Smooth muscle cell (in vitro differentiated cells): ENCODE results near the gene CALML3. TPM values are rescaled to one million over a fixed set of nuclear protein-coding genes. Genes with fewer than 3 reads are reported as not detected.

Experiments
- DNase-seq: peaks from one replicate; lab custom pipeline; 2025; ENCODE audit not compliant: unreplicated experiment; lab: John Stamatoyannopoulos, UW
- H2AFZ ChIP-seq: fragments of 200-600 bp; sonication (generic); 2 replicates; pipeline ENCODE4 v1.6.0; 2016; ENCODE audit warnings: antibody characterized with exemption, low read depth, mild to moderate bottlenecking
- H3F3A ChIP-seq: fragments of 200-600 bp; sonication (generic); 2 replicates; pipeline ENCODE4 v1.6.0; 2017; ENCODE audit warnings: antibody characterized with exemption, low read depth
- H3K27ac ChIP-seq: fragments of 200-600 bp; sonication (generic); 2 replicates; pipeline ENCODE4 v1.5.1; 2016; ENCODE audit warnings: low read depth, mild to moderate bottlenecking
- H3K27me3 ChIP-seq: fragments of 200-600 bp; sonication (generic); 2 replicates; pipeline ENCODE4 v1.6.1; 2016; ENCODE audit warnings: low read depth, mild to moderate bottlenecking
- H3K36me3 ChIP-seq: fragments of 200-600 bp; sonication (generic); 2 replicates; pipeline ENCODE4 v1.5.1; 2016; ENCODE audit warnings: low read depth
- H3K4me1 ChIP-seq: fragments of 200-600 bp; sonication (generic); 2 replicates; pipeline ENCODE4 v1.5.1; 2016; ENCODE audit warnings: low read depth
- H3K4me2 ChIP-seq: fragments of 200-600 bp; sonication (generic); 2 replicates; pipeline ENCODE4 v1.6.0; 2016; ENCODE audit warnings: mild to moderate bottlenecking
- H3K4me3 ChIP-seq: fragments of 200-600 bp; sonication (generic); 2 replicates; pipeline ENCODE4 v1.5.1; 2016; ENCODE audit warnings: mild to moderate bottlenecking
- H3K79me2 ChIP-seq: fragments of 200-600 bp; sonication (generic); 2 replicates; pipeline ENCODE4 v1.6.0; 2016; ENCODE audit warnings: low read depth, mild to moderate bottlenecking
- H3K9ac ChIP-seq: fragments of 200-600 bp; sonication (generic); 2 replicates; pipeline ENCODE4 v1.6.0; 2016; ENCODE audit warnings: low read depth
- H3K9me3 ChIP-seq: fragments of 200-600 bp; sonication (generic); replicated peaks from 2 replicates; pipeline ENCODE4 v1.5.1; 2016; ENCODE audit warnings: low read depth
- H4K20me1 ChIP-seq: fragments of 200-600 bp; sonication (generic); 2 replicates; pipeline ENCODE4 v1.6.0; 2016; ENCODE audit warnings: low read depth
- WGBS: methylation state at CpG from one replicate; pipeline ENCODE4 v1.1.7; 2016; ENCODE audit warnings: low lambda C conversion rate; 5-methylcytosine and 5-hydroxymethylcytosine counted together
- polyA plus RNA-seq: library from polyadenylated mRNA; unstranded; fragments of >200 nt; fragmentation: Nextera tagmentation; extraction: Ambion mirVana; gene quantifications from 2 replicates; pipeline ENCODE4 v1.2.1, GENCODE V29; 2016
- total RNA-seq: library from RNA; depleted of rRNA; stranded (reverse); fragments of >200 nt; gene quantifications from 2 replicates; pipeline ENCODE4 v1.2.3, GENCODE V29; 2014
- TF ChIP-seq, protein P1 (sequence below): fragments of 200-600 bp; sonication (generic); IDR thresholded peaks from 2 replicates; pipeline ENCODE4 v1.5.1; 2017; ENCODE audit warnings: borderline replicate concordance, mild to moderate bottlenecking, antibody characterized with exemption; ENCODE audit not compliant: insufficient read depth, poor library complexity, severe bottlenecking

The CALML3 gene
- total and polyA plus RNA-seq, 2 experiments from 2014 or later = 0.49 TPM; not detected in 1

DNA sequence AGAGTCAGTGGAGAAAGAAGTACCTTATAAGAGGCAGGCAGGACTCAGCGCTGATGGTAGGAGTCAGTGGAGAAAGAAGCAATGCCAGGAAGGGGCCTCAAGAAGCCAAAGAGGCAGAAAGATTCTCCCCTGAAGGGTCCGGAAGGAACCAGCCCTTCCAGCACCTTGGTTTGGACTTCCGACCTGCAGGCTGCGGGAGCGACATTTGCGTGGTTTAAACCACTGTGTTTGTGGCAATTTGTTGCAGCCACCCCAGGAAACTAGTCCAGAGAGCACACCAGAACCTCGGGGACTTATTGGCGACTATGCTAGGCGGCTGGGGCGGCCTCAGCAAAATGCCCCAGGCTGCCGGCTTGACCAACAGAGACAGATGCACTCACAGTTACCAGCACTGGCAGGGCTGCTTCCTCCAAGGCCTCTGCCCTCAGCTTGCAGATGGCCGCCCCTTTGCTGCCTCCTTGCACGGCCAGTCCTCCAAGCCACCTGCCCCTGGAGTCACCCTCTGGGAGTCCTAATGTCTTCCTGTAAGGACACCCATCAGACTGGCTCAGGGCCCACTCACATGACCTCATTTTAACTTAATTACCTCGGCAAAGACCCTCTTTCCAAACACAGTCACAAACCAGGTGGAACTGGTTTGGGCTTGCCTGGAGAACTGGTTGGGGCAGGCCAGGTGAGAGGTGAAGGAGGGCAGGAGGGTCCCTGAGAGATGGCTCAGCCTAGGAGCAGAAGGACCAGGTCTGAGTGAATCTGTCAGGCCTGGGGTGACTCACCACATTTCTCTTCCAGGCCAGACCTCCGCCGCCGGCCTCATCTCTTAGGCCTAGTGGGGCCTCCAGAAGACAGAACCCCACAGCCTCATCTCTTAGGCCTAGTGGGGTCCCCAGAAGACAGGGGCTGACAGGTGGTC is 26.1 kb downstream of the CALML3 start:
- Histone ChIP-seq H3K36me3 (no peaks in the 10 kb centered on the region), H3K79me2 (no peaks in the 10 kb centered on the region), H2AFZ (no peak overlapping the region), H3K4me3 (no peak overlapping the region), H3K27me3 (no peaks in the 10 kb centered on the region), H3K9ac (peak overlapping the region; percentile 78), H3K4me1 (peaks cover 14% of the 10 kb centered on the region), H3F3A (peaks cover 17% of the 10 kb centered on the region), H4K20me1 (no peaks in the 10 kb centered on the region), H3K9me3 (no peaks in the 10 kb centered on the region), H3K4me2 (peak overlapping the region; percentile 64), H3K27ac (peak overlapping the region; percentile 95)
- TF ChIP-seq, protein P1, sequence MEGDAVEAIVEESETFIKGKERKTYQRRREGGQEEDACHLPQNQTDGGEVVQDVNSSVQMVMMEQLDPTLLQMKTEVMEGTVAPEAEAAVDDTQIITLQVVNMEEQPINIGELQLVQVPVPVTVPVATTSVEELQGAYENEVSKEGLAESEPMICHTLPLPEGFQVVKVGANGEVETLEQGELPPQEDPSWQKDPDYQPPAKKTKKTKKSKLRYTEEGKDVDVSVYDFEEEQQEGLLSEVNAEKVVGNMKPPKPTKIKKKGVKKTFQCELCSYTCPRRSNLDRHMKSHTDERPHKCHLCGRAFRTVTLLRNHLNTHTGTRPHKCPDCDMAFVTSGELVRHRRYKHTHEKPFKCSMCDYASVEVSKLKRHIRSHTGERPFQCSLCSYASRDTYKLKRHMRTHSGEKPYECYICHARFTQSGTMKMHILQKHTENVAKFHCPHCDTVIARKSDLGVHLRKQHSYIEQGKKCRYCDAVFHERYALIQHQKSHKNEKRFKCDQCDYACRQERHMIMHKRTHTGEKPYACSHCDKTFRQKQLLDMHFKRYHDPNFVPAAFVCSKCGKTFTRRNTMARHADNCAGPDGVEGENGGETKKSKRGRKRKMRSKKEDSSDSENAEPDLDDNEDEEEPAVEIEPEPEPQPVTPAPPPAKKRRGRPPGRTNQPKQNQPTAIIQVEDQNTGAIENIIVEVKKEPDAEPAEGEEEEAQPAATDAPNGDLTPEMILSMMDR = no peak
- DNase-seq = no peak
- WGBS = 63% methylated on average over 17 of the region's 17 CpGs

DNA sequence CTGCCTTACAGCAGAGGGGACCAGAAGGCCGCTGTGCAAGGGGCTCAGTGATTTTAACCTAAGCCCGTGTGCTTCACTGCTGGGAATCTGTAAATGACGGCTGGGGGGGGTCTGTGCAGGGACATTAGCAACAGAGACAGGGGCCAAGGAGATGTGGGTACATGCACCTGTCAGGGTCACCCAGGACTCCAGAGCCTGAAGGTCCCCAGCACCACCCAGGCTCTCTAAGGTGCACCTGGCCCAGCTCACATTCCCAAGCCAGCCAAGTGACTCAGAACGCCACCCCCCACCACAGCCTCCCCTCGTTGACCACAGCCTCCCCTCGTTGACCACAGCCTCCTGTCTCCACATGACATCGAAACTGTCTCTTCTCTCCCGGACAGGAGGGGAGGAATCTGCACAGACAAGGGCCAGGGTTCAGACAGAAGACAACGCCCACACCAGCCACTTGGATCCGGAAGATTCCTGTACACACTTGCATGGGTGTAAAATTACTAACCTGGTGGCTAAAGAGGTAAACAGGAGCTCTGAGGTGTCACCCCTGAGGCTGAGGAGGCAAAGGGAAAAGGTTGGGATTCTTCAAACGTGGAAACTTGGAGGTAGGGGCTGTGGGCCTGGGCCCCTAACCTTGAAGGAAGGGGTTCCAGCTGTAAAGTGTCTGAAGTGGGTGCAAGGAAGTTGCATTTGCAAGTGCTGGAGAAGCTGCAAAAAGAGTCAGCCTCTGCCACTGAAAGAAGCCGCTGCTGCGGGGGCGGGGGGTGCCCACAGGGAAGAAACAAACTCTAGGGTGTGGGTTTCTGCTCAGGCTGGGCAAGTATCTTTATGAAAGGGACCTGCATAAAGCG is 27.0 kb downstream of the CALML3 start:
- H3K9ac ChIP-seq = peak overlapping the region; percentile 78
- H3K9me3 ChIP-seq = no peaks in the 10 kb centered on the region
- no peak for DNase-seq
- peaks cover 14% of the 10 kb centered on the region for H3K4me1 ChIP-seq
- peaks cover 17% of the 10 kb centered on the region for H3F3A ChIP-seq
- TF ChIP-seq, protein P1 = no peak
- H3K4me3 ChIP-seq = no peak overlapping the region
- H3K27ac ChIP-seq = peak overlapping the region; percentile 95
- no peaks in the 10 kb centered on the region for H3K36me3 ChIP-seq
- 53% methylated on average over 15 of the region's 15 CpGs for WGBS
- no peaks in the 10 kb centered on the region for H3K79me2 ChIP-seq
- H2AFZ ChIP-seq = no peak overlapping the region
- no peaks in the 10 kb centered on the region for H4K20me1 ChIP-seq
- peak overlapping the region; percentile 64 for H3K4me2 ChIP-seq
- no peaks in the 10 kb centered on the region for H3K27me3 ChIP-seq

DNA sequence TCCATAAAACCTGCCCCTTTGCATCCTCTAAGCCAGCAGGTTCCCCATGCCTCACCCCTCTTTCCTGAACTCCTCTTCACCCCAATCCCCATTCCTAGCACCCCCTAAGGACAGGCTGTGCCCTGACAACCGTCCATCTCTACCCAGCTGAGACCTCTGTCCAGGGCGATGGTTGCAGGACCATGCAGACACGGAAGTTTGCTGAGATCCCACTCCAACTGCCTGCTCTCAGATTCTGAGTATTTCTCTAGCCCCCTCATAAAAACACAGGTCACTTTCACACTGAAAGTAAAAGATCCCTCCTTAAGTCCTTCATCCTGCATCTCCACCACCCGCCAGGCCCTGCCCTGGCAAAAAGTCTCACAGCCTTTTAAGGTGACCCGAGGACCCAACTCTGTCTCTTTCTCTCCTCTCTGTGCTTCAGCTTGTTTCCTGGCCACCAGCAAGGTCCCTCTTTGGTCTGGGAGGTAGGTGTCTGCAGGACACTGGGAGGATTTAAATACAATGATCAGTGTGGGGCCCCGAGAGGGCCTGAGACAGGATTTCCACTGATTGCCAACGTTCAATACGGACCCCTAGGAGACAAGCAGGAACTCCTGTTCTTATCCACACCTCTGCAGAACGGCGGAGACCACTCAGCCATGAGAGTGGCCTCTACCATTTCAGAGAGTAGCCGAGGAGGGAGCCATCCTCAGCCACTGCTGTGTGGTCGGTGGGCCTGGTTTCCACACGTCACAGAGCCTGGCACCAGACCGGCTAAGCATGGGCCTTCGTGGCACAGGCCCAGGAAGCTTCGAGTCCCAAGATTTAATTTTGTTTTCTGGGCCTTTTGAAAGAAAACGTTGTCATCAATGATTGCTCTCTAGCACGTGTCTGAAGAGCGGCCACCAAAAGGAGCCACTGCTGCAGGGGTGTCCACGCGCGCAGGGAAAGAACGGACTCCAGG is 27.9 kb downstream of the CALML3 start:
- no peaks in the 10 kb centered on the region for H3K27me3 ChIP-seq
- TF ChIP-seq, protein P1 = no peak
- H3F3A ChIP-seq = peaks cover 14% of the 10 kb centered on the region
- H3K9me3 ChIP-seq = no peaks in the 10 kb centered on the region
- peak overlapping the region; percentile 95 for H3K27ac ChIP-seq
- H4K20me1 ChIP-seq = no peaks in the 10 kb centered on the region
- H3K4me3 ChIP-seq = no peak overlapping the region
- no peak overlapping the region for H3K9ac ChIP-seq
- H2AFZ ChIP-seq = no peak overlapping the region
- H3K4me1 ChIP-seq = peaks cover 11% of the 10 kb centered on the region
- no peak for DNase-seq
- WGBS = 91% methylated on average over 23 of the region's 23 CpGs
- H3K36me3 ChIP-seq = no peaks in the 10 kb centered on the region
- H3K4me2 ChIP-seq = peak overlapping the region; percentile 31
- no peaks in the 10 kb centered on the region for H3K79me2 ChIP-seq
